ENCODE results near the gene SLC9A7. TPM values are rescaled to one million over a fixed set of nuclear protein-coding genes. Genes with fewer than 3 reads are reported as not detected.

SLC9A7 gene
- polyA plus RNA-seq, 3 donors = 0.11 to 2.5 (median 0.40) TPM

GRCh38 chrX:46676399-46677356, 82.2 kb downstream of the SLC9A7 start:
- H3K27ac ChIP-seq (ENCODE audit: low read depth, low read length) = no peak overlapping the region
- WGBS, 3 donors = 87 to 94% (median 92%) methylated on average over 10 of the region's 10 CpGs

GRCh38 chrX:46673620-46674359, 85.1 kb downstream of the SLC9A7 start:
- no peak overlapping the region for H3K27ac ChIP-seq (ENCODE audit: low read depth, low read length)
- WGBS, 3 donors = 69 to 96% (median 83%) methylated on average over 4 to 5 of the region's 5 CpGs

GRCh38 chrX:46670316-46670715, 88.6 kb downstream of the SLC9A7 start:
- no peak overlapping the region for H3K27ac ChIP-seq (ENCODE audit: low read depth, low read length)
- WGBS, 3 donors = 70 to 94% (median 82%) methylated on average over 3 of the region's 3 CpGs

- 77 to 90% (median 87%) methylated on average over 2 of the region's 2 CpGs for WGBS, 3 donors
Observed at GRCh38 chrX:46666831-46667230, 92.1 kb downstream of the SLC9A7 start.

GRCh38 chrX:46665232-46666152, 93.4 kb downstream of the SLC9A7 start:
- 44 to 88% (median 67%) methylated on average over 3 of the region's 3 CpGs for WGBS, 3 donors

More at GRCh38 chrX:46666831-46667230, 92.1 kb downstream of the SLC9A7 start:
- no peak overlapping the region for H3K27ac ChIP-seq (ENCODE audit: low read depth, low read length)

GRCh38 chrX:46662188-46662958, 96.5 kb downstream of the SLC9A7 start:
- 77 to 92% (median 88%) methylated on average over 10 of the region's 10 CpGs for WGBS, 3 donors
- no peak overlapping the region for H3K27ac ChIP-seq (ENCODE audit: low read depth, low read length)

More at GRCh38 chrX:46665232-46666152, 93.4 kb downstream of the SLC9A7 start:
- H3K27ac ChIP-seq (ENCODE audit: low read depth, low read length) = no peak overlapping the region

- H3K27ac ChIP-seq (ENCODE audit: low read depth, low read length) = no peak overlapping the region
- 48 to 62% (median 49%) methylated on average over 6 of the region's 6 CpGs for WGBS, 3 donors
Observed at GRCh38 chrX:46653482-46653881, 105.4 kb downstream of the SLC9A7 start.

GRCh38 chrX:46649421-46650260, 109.3 kb downstream of the SLC9A7 start:
- no peak overlapping the region for H3K27ac ChIP-seq (ENCODE audit: low read depth, low read length)
- WGBS, 3 donors = 37 to 64% (median 47%) methylated on average over 7 of the region's 7 CpGs

GRCh38 chrX:46648660-46649059, 110.3 kb downstream of the SLC9A7 start:
- no peak overlapping the region for H3K27ac ChIP-seq (ENCODE audit: low read depth, low read length)
- 75 to 87% (median 86%) methylated on average over 6 of the region's 6 CpGs for WGBS, 3 donors

- WGBS, 3 donors = 71 to 88% (median 80%) methylated on average over 5 of the region's 5 CpGs
- H3K27ac ChIP-seq (ENCODE audit: low read depth, low read length) = no peak overlapping the region
Observed at GRCh38 chrX:46647251-46647650, 111.7 kb downstream of the SLC9A7 start.

GRCh38 chrX:46645614-46646013, 113.3 kb downstream of the SLC9A7 start:
- no peak overlapping the region for H3K27ac ChIP-seq (ENCODE audit: low read depth, low read length)
- 71 to 98% (median 92%) methylated on average over 4 of the region's 4 CpGs for WGBS, 3 donors

GRCh38 chrX:46643636-46644035, 115.3 kb downstream of the SLC9A7 start:
- no peak overlapping the region for H3K27ac ChIP-seq (ENCODE audit: low read depth, low read length)
- 69 to 91% (median 77%) methylated on average over 3 of the region's 3 CpGs for WGBS, 3 donors

GRCh38 chrX:46642145-46642544, 116.8 kb downstream of the SLC9A7 start:
- H3K27ac ChIP-seq (ENCODE audit: low read depth, low read length) = no peak overlapping the region
- WGBS, 3 donors = 28 to 54% (median 43%) methylated on average over 3 to 4 of the region's 4 CpGs

GRCh38 chrX:46637938-46638337, 121.0 kb downstream of the SLC9A7 start:
- H3K27ac ChIP-seq (ENCODE audit: low read depth, low read length) = no peak overlapping the region
- WGBS, 3 donors = 41 to 75% (median 54%) methylated on average over 2 of the region's 2 CpGs

- no peak overlapping the region for H3K27ac ChIP-seq (ENCODE audit: low read depth, low read length)
- 65 to 88% (median 73%) methylated on average over 6 of the region's 6 CpGs for WGBS, 3 donors
Observed at GRCh38 chrX:46636223-46636622, 122.7 kb downstream of the SLC9A7 start.

- 77 to 100% (median 89%) methylated on average over 2 of the region's 2 CpGs for WGBS, 3 donors
- H3K27ac ChIP-seq (ENCODE audit: low read depth, low read length) = no peak overlapping the region
Observed at GRCh38 chrX:46635186-46635585, 123.7 kb downstream of the SLC9A7 start.

- WGBS, 3 donors = 55 to 82% (median 58%) methylated on average over 3 of the region's 3 CpGs
- no peak overlapping the region for H3K27ac ChIP-seq (ENCODE audit: low read depth, low read length)
Observed at GRCh38 chrX:46634577-46634976, 124.3 kb downstream of the SLC9A7 start.
